Endothelial cell of umbilical vein (primary cell): ENCODE data around the gene SLC27A4.

Experiments
- EZH2 ChIP-seq: IDR thresholded peaks from 2 replicates; pipeline ENCODE4 v1.6.1; 2012; ENCODE audit warnings: borderline replicate concordance, low read depth, mild to moderate bottlenecking, moderate library complexity, low read length, inconsistent platforms; ENCODE audit not compliant: severe bottlenecking
- FOS ChIP-seq: IDR thresholded peaks from 2 replicates; pipeline ENCODE4 v1.6.1; 2011; ENCODE audit warnings: mild to moderate bottlenecking, low read length, moderate library complexity, borderline replicate concordance; ENCODE audit not compliant: insufficient read depth
- GATA2 ChIP-seq: IDR thresholded peaks from 2 replicates; pipeline ENCODE4 v1.7.0; 2011; ENCODE audit warnings: low read depth, mild to moderate bottlenecking, moderate library complexity, mixed read lengths, low read length; ENCODE audit not compliant: insufficient read length, insufficient read depth
- JUN ChIP-seq: IDR thresholded peaks from 2 replicates; pipeline ENCODE4 v1.6.1; 2011; ENCODE audit warnings: borderline replicate concordance, low read depth; ENCODE audit not compliant: insufficient read length, insufficient read depth
- MYC ChIP-seq: IDR thresholded peaks from one replicate; pipeline ENCODE4 v1.6.1; 2011; ENCODE audit warnings: mild to moderate bottlenecking, low read depth, low read length
- POLR2A ChIP-seq: IDR thresholded peaks from 2 replicates; pipeline ENCODE4 v1.6.1; 2012; ENCODE audit warnings: low read depth, mild to moderate bottlenecking, control low read depth, low read length
- POLR2AphosphoS5 ChIP-seq: IDR thresholded peaks from 2 replicates; pipeline ENCODE4 v1.6.1; 2012; ENCODE audit warnings: low read depth, mild to moderate bottlenecking, control low read depth, low read length, moderate library complexity; ENCODE audit not compliant: insufficient read depth
- TF ChIP-seq, protein P1 (sequence below), 2 donors: IDR thresholded peaks; 1 replicate in 1 of 2; 2 replicates in 1 of 2; pipeline ENCODE4 v1.5.1; 2011; ENCODE audit warnings: low read length in 2 of 2, mild to moderate bottlenecking in 2 of 2, moderate library complexity in 2 of 2, control low read depth in 1 of 2, inconsistent platforms in 1 of 2, low read depth in 1 of 2; ENCODE audit not compliant: insufficient read depth in 1 of 2; ENCODE audit errors: extremely low read depth in 1 of 2
- TF ChIP-seq, protein P2 (sequence below): IDR thresholded peaks from 2 replicates; pipeline ENCODE4 v1.6.1; 2011; ENCODE audit not compliant: insufficient read depth, insufficient read length

DNA sequence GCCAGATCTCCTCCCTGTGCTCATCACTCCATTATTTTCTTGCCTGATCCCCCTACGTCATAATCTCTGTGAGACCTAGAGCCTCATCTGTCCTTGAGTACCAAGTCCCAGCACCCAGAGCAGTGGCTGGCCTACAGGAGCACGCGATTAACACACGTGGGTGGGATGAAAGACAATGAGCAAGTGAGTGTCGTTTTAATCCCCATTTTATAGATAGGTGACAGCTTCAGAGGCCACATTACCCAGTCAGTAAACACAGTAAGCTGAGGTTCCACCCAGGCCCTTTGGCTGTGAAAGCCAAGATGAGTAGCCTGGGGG lies 35.4 kb upstream of the SLC27A4 start:
- TF ChIP-seq, protein P1, sequence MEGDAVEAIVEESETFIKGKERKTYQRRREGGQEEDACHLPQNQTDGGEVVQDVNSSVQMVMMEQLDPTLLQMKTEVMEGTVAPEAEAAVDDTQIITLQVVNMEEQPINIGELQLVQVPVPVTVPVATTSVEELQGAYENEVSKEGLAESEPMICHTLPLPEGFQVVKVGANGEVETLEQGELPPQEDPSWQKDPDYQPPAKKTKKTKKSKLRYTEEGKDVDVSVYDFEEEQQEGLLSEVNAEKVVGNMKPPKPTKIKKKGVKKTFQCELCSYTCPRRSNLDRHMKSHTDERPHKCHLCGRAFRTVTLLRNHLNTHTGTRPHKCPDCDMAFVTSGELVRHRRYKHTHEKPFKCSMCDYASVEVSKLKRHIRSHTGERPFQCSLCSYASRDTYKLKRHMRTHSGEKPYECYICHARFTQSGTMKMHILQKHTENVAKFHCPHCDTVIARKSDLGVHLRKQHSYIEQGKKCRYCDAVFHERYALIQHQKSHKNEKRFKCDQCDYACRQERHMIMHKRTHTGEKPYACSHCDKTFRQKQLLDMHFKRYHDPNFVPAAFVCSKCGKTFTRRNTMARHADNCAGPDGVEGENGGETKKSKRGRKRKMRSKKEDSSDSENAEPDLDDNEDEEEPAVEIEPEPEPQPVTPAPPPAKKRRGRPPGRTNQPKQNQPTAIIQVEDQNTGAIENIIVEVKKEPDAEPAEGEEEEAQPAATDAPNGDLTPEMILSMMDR (IDR thresholded peaks at IDR 0.05; ENCODE audit: extremely low read depth in 1 of 2, insufficient read depth in 1 of 2, low read depth in 1 of 2, low read length in 2 of 2) = no peak
- TF ChIP-seq, protein P2, sequence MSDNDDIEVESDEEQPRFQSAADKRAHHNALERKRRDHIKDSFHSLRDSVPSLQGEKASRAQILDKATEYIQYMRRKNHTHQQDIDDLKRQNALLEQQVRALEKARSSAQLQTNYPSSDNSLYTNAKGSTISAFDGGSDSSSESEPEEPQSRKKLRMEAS = no peak
- no peak for TF ChIP-seq POLR2AphosphoS5
- TF ChIP-seq POLR2A = no peak
- TF ChIP-seq GATA2 = no peak
- TF ChIP-seq EZH2 = no peak
- TF ChIP-seq FOS = no peak
- TF ChIP-seq JUN = no peak
- no peak for TF ChIP-seq MYC
